PC-9 (cell line): ENCODE results near the gene ABLIM2. TPM values are rescaled to one million over a fixed set of nuclear protein-coding genes. Genes with fewer than 3 reads are reported as not detected.

ENCODE experiments used
- BruUV-seq: library from RNA; stranded (reverse); fragments of 400-500 nt; replicated peaks from 2 replicates; lab custom pipeline; 2021; lab: Mats Ljungman, UMichigan
- CTCF ChIA-PET: fragments of 300-600 bp; sonication (Branson Sonifier 250); formaldehyde crosslinking; loops from one replicate; lab custom pipeline; 2022; ENCODE audit warnings: antibody characterized with exemption; lab: Charles Lee
- POLR2A ChIA-PET: fragments of 300-600 bp; sonication (Branson Sonifier 250); formaldehyde crosslinking; loops from one replicate; lab custom pipeline; 2022; ENCODE audit warnings: antibody characterized with exemption; ENCODE audit not compliant: unreplicated experiment; lab: Charles Lee
- DNase-seq, 2 experiments: peaks; one replicate each; pipeline versions ENCODE4 v3.0.0 to v3.0.0-alpha.2; 2015 to 2022; ENCODE audit warnings: mixed read lengths in 1 of 2
- H2AFZ ChIP-seq: fragments of 200-600 bp; sonication (generic); 2 replicates; pipeline ENCODE4 v1.8.1; 2017; ENCODE audit warnings: antibody characterized with exemption
- H3F3A ChIP-seq: fragments of 200-600 bp; sonication (generic); 2 replicates; pipeline ENCODE4 v1.8.1; 2017; ENCODE audit warnings: antibody characterized with exemption, mild to moderate bottlenecking, low read depth; ENCODE audit not compliant: insufficient read depth
- H3K27ac ChIP-seq: fragments of 200-600 bp; sonication (generic); 2 replicates; pipeline ENCODE4 v1.6.1; 2016; ENCODE audit warnings: mixed run types
- H3K27me3 ChIP-seq: fragments of 200-600 bp; sonication (generic); 2 replicates; pipeline ENCODE4 v1.6.1; 2016; ENCODE audit warnings: low read depth, mixed run types; ENCODE audit not compliant: insufficient read depth
- H3K36me3 ChIP-seq: fragments of 200-600 bp; sonication (generic); 2 replicates; pipeline ENCODE4 v1.6.1; 2016; ENCODE audit warnings: low read depth, mixed run types
- H3K4me1 ChIP-seq: fragments of 200-600 bp; sonication (generic); replicated peaks from 2 replicates; pipeline ENCODE4 v1.6.1; 2016; ENCODE audit warnings: mixed run types; ENCODE audit not compliant: insufficient read depth
- H3K4me2 ChIP-seq: fragments of 200-600 bp; sonication (generic); 2 replicates; pipeline ENCODE4 v1.6.1; 2017; ENCODE audit warnings: mixed run types
- H3K4me3 ChIP-seq: fragments of 200-600 bp; sonication (generic); 2 replicates; pipeline ENCODE4 v1.6.1; 2016; ENCODE audit warnings: mixed run types
- H3K79me2 ChIP-seq: fragments of 200-600 bp; sonication (generic); 2 replicates; pipeline ENCODE4 v1.6.1; 2017; ENCODE audit warnings: low read depth, mixed run types
- H3K9me2 ChIP-seq: fragments of 200-600 bp; sonication (generic); 2 replicates; pipeline ENCODE4 v1.8.1; 2017; ENCODE audit warnings: mild to moderate bottlenecking; ENCODE audit not compliant: insufficient read depth
- H3K9me3 ChIP-seq: fragments of 200-600 bp; sonication (generic); 2 replicates; pipeline ENCODE4 v1.8.1; 2016; ENCODE audit warnings: low read depth; ENCODE audit not compliant: insufficient read depth
- H4K20me1 ChIP-seq: fragments of 200-600 bp; sonication (generic); 2 replicates; pipeline ENCODE4 v1.8.1; 2017; ENCODE audit not compliant: insufficient read depth
- CTCF ChIP-seq: fragments of 200-600 bp; sonication (generic); conservative IDR thresholded peaks from 2 replicates; pipeline ENCODE4 v1.6.1; 2017; ENCODE audit warnings: mixed run types, antibody characterized with exemption, mild to moderate bottlenecking, moderate library complexity
- EZH2 ChIP-seq: fragments of 200-600 bp; sonication (generic); IDR thresholded peaks from 2 replicates; pipeline ENCODE4 v1.8.0; 2017; ENCODE audit warnings: antibody characterized with exemption, low read depth
- intact Hi-C: fragments of 100-400 bp; cut with micrococcal nuclease; formaldehyde crosslinking; loops from one replicate; pipeline ENCODE4 v1.10.0; 2022; ENCODE audit not compliant: unreplicated experiment
- total RNA-seq: library from RNA; stranded (reverse); gene quantifications from 2 replicates; pipeline ENCODE4 v1.2.3, GENCODE V29; 2021

The ABLIM2 gene
- total RNA-seq, 1 experiment from 2014 or later = 1.6 TPM

DNA sequence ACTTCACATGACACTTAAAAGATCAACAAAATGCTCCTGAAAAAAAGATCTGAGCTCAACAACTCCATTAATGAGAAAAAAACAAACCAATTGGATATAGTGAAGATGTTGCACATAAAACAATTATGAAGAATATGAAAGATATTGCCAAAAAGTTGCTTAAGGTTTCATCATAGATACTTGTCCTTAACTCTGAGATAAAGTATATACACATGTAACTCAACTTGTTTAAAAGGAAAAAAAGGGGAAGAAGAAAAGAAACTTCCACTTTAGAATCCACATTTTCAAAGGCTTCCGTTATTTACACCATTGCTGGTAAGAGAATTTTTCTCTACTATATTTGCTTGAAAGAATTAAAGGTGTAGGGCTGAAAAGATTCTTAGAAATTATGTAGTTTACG, 221.6 kb downstream of the ABLIM2 start:
- ChIA-PET CTCF (no interaction called here), POLR2A (no interaction called here)
- BruUV-seq = no TSS peak
- peaks cover 56% of the 10 kb centered on the region for H3K4me1 ChIP-seq
- H3K9me2 ChIP-seq = no peaks in the 10 kb centered on the region
- intact Hi-C loops = no loop called here
- peaks cover 10% of the 10 kb centered on the region; the same call in 1 of the 2 replicates for H3K36me3 ChIP-seq
- H3K4me3 ChIP-seq = peak overlapping the region; percentile 85
- no peak overlapping the region for H2AFZ ChIP-seq
- H3K79me2 ChIP-seq = peaks cover 75% of the 10 kb centered on the region
- no peaks in the 10 kb centered on the region for H3K27me3 ChIP-seq
- peaks cover 21% of the 10 kb centered on the region for H4K20me1 ChIP-seq
- DNase-seq = no peak
- H3F3A ChIP-seq = peaks cover 26% of the 10 kb centered on the region
- TF ChIP-seq EZH2 (no peak), CTCF (no peak)
- peak overlapping the region; percentile 58 for H3K27ac ChIP-seq
- H3K9me3 ChIP-seq = no peaks in the 10 kb centered on the region
- peak overlapping the region; percentile 99 for H3K4me2 ChIP-seq

DNA sequence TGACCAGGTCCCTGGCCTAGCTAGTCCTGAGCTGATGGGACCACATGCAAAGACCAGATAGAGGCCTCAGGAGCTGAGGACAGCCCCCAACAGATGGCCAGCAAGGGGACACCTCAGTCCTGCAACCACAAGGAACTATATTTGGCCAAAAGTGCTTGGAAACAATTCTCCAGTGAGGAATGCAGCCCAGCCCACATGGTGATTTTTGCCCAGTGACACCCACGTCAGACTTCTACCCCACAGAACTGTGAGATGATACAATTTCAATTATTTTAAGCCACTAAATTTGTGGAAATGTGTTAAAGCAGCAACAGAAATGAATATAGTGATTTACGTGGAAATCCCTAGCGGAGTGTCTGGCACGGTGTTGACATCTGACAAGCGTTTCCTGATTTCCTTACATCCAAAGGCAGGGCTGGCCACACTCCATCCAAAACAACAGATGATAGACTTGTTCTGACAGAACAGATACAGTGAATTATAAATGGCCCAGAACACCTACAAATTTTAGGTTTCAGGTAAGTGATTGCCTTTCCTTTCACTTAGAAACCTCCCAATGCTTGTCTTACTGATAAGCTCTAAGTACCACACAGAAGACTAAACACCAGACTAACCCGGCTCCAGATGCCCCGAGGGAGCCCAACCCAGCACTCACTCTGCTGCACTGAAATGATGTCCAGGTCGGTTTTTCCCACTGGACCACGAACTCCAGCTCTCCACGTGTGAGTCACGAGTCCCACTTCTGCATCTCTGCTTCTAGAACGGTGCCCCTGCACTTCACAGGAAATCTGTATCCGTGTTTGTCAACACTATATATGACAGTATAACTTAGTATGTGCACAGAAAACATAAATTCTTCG, 224.7 kb downstream of the ABLIM2 start:
- Histone ChIP-seq H3K4me3 (no peak overlapping the region), H3K79me2 (peaks cover 100% of the 10 kb centered on the region), H3K9me2 (no peaks in the 10 kb centered on the region), H2AFZ (no peak overlapping the region), H3K4me2 (no peak overlapping the region), H3K27me3 (no peaks in the 10 kb centered on the region), H3K36me3 (peaks cover 10% of the 10 kb centered on the region; the same call in 1 of the 2 replicates), H4K20me1 (peaks cover 46% of the 10 kb centered on the region), H3K9me3 (no peaks in the 10 kb centered on the region), H3F3A (peaks cover 23% of the 10 kb centered on the region; the same call in 1 of the 2 replicates), H3K27ac (no peak overlapping the region), H3K4me1 (peaks cover 47% of the 10 kb centered on the region)
- TF ChIP-seq EZH2 = no peak
- no peak for TF ChIP-seq CTCF
- ChIA-PET POLR2A (no interaction called here), CTCF (interaction anchor here (0.6 kb wide), 1 partner anchor 122 kb away, joined by 5 read pairs; no protein-coding TSS in a partner anchor)
- DNase-seq = no peak
- BruUV-seq = no TSS peak
- intact Hi-C loops = no loop called here

- Histone ChIP-seq H3K27me3 (no peaks in the 10 kb centered on the region), H4K20me1 (peaks cover 59% of the 10 kb centered on the region), H3K9me3 (no peaks in the 10 kb centered on the region), H3K36me3 (peaks cover 10% of the 10 kb centered on the region; the same call in 1 of the 2 replicates), H3K4me1 (peaks cover 44% of the 10 kb centered on the region), H3F3A (peaks cover 17% of the 10 kb centered on the region; the same call in 1 of the 2 replicates), H3K4me3 (no peak overlapping the region), H2AFZ (no peak overlapping the region), H3K4me2 (no peak overlapping the region), H3K27ac (no peak overlapping the region), H3K9me2 (no peaks in the 10 kb centered on the region), H3K79me2 (peaks cover 100% of the 10 kb centered on the region)
- DNase-seq = no peak
- intact Hi-C loops = no loop called here
- CTCF ChIA-PET = no interaction called here
- POLR2A ChIA-PET = no interaction called here
- TF ChIP-seq CTCF = no peak
- no peak for TF ChIP-seq EZH2
- BruUV-seq = no TSS peak
Measured at GRCh38 chr4:7932287-7932686, 226.3 kb downstream of the ABLIM2 start.
